ENCODE measurements around the gene CLNK.
"Not testable (repeated sequence)": the region's sequence is repeated elsewhere in the genome, so short reads cannot be mapped to it uniquely, and the experiment has no call there.

CLNK gene

GRCh38 chr4:10622728-10623127 is 61.8 kb downstream of the CLNK start:
- peak; percentile 22 for DNase-seq (ENCODE audit: low read depth)
- no peak overlapping the region for H3K4me3 ChIP-seq (ENCODE audit: low read length)
- peak; percentile 44 for TF ChIP-seq CTCF (IDR thresholded peaks at IDR 0.05; ENCODE audit: insufficient read depth, low read depth, low read length, missing control alignments)

- H3K4me3 ChIP-seq (ENCODE audit: low read length) = no peak overlapping the region
- no peak for DNase-seq (ENCODE audit: low read depth)
- TF ChIP-seq CTCF (IDR thresholded peaks at IDR 0.05; ENCODE audit: insufficient read depth, low read depth, low read length, missing control alignments) = no peak
Observed at GRCh38 chr4:10620935-10621488, 63.6 kb downstream of the CLNK start.

- no peak for TF ChIP-seq CTCF (IDR thresholded peaks at IDR 0.05; ENCODE audit: insufficient read depth, low read depth, low read length, missing control alignments)
- no peak for DNase-seq (ENCODE audit: low read depth)
- no peak overlapping the region for H3K4me3 ChIP-seq (ENCODE audit: low read length)
Observed at GRCh38 chr4:10619855-10620254, 64.7 kb downstream of the CLNK start.

GRCh38 chr4:10619220-10619619 is 65.3 kb downstream of the CLNK start:
- TF ChIP-seq CTCF (IDR thresholded peaks at IDR 0.05; ENCODE audit: insufficient read depth, low read depth, low read length, missing control alignments) = peak; percentile 29
- DNase-seq (ENCODE audit: low read depth) = peak; percentile 62
- no peak overlapping the region for H3K4me3 ChIP-seq (ENCODE audit: low read length)

- not testable (repeated sequence) for DNase-seq (ENCODE audit: low read depth); H3K4me3 ChIP-seq (ENCODE audit: low read length)
Observed at GRCh38 chr4:10614926-10615325, 69.6 kb downstream of the CLNK start.

- DNase-seq (ENCODE audit: low read depth) = no peak
- H3K4me3 ChIP-seq (ENCODE audit: low read length) = no peak overlapping the region
- no peak for TF ChIP-seq CTCF (IDR thresholded peaks at IDR 0.05; ENCODE audit: insufficient read depth, low read depth, low read length, missing control alignments)
Observed at GRCh38 chr4:10613926-10614478, 70.6 kb downstream of the CLNK start.

- TF ChIP-seq CTCF (IDR thresholded peaks at IDR 0.05; ENCODE audit: insufficient read depth, low read depth, low read length, missing control alignments) = no peak
- DNase-seq (ENCODE audit: low read depth) = no peak
- H3K4me3 ChIP-seq (ENCODE audit: low read length) = no peak overlapping the region
Observed at GRCh38 chr4:10612476-10612875, 72.1 kb downstream of the CLNK start.
